Endothelial cell of umbilical vein (primary cell): Measurements from ENCODE around the gene MT1H. TPM values are rescaled to one million over a fixed set of nuclear protein-coding genes. Genes with fewer than 3 reads are reported as not detected.

Experiments
- BruUV-seq: library from RNA; stranded (reverse); fragments of 400-500 nt; replicated peaks from 2 replicates; lab custom pipeline; 2021; lab: Mats Ljungman, UMichigan
- CTCF ChIA-PET: fragments of 300-600, 350-600 bp; sonication (Branson Sonifier 250); formaldehyde crosslinking; loops from one replicate; lab custom pipeline; 2021; ENCODE audit warnings: antibody characterized with exemption, inconsistent platforms; lab: Charles Lee
- POLR2A ChIA-PET: fragments of 300-600, 350-600 bp; sonication (Branson Sonifier 250); formaldehyde crosslinking; loops from one replicate; lab custom pipeline; 2021; ENCODE audit warnings: antibody characterized with exemption, inconsistent platforms; lab: Charles Lee
- DNase-seq: peaks from one replicate; pipeline ENCODE4 v3.0.0-alpha.2; 2011; ENCODE audit warnings: low read depth, low spot score
- FAIRE-seq: peaks from 2 replicates; lab custom pipeline; 2011; peaks lifted over from hg19 to GRCh38; lab: Jason Lieb, UNC
- H2AFZ ChIP-seq: 2 replicates; pipeline ENCODE4 v1.6.0; 2012; ENCODE audit warnings: low read depth, low read length, control low read depth, inconsistent platforms
- H3K27ac ChIP-seq: 2 replicates; pipeline ENCODE4 v1.5.1; 2011; ENCODE audit warnings: low read depth, mild to moderate bottlenecking, control low read depth, low read length, moderate library complexity; ENCODE audit not compliant: insufficient read depth
- H3K27me3 ChIP-seq, 2 experiments: 2 replicates each; pipeline versions ENCODE4 v1.6.0 to v1.6.1; 2011; ENCODE audit warnings: low read length in 2 of 2, mixed read lengths in 1 of 2; ENCODE audit not compliant: control insufficient read depth in 2 of 2, insufficient read depth in 2 of 2
- H3K36me3 ChIP-seq, 2 experiments: 2 replicates in 1 of 2; 3 replicates in 1 of 2; pipeline ENCODE4 v1.5.1; 2011; ENCODE audit warnings: low read length in 2 of 2, mild to moderate bottlenecking in 1 of 2, moderate library complexity in 1 of 2; ENCODE audit not compliant: control insufficient read depth in 2 of 2, insufficient read depth in 2 of 2; ENCODE audit errors: extremely low read depth in 1 of 2
- H3K4me1 ChIP-seq: 3 replicates; pipeline ENCODE4 v1.5.1; 2011; ENCODE audit warnings: mild to moderate bottlenecking, low read length; ENCODE audit not compliant: control insufficient read depth, insufficient read depth; ENCODE audit errors: extremely low read depth
- H3K4me2 ChIP-seq: 2 replicates; pipeline ENCODE4 v1.6.1; 2011; ENCODE audit warnings: low read length, control low read depth, mixed read lengths; ENCODE audit not compliant: insufficient read depth
- H3K4me3 ChIP-seq, 3 experiments: fragments of 200-600 bp in 1 of 3; sonication (generic), shearing (Covaris generic) in 1 of 3; replicated peaks in 1 of 3; 2 replicates each; pipeline ENCODE4 v1.5.1; 2011 to 2016; ENCODE audit warnings: control low read depth in 3 of 3, low read length in 3 of 3, mild to moderate bottlenecking in 2 of 3, inconsistent platforms in 1 of 3, low read depth in 1 of 3, moderate library complexity in 1 of 3; ENCODE audit not compliant: insufficient read depth in 1 of 3
- H3K79me2 ChIP-seq: 2 replicates; pipeline ENCODE4 v1.6.0; 2012; ENCODE audit warnings: low read length, inconsistent platforms; ENCODE audit not compliant: control insufficient read depth, insufficient read depth
- H3K9ac ChIP-seq: replicated peaks from 2 replicates; pipeline ENCODE3; 2011; ENCODE audit warnings: low read length, control low read depth; ENCODE audit not compliant: insufficient read depth; ENCODE audit errors: extremely low read depth
- H3K9me1 ChIP-seq: replicated peaks from 3 replicates; pipeline ENCODE4 v1.6.0; 2011; ENCODE audit warnings: mild to moderate bottlenecking, low read length; ENCODE audit not compliant: control insufficient read depth, insufficient read depth; ENCODE audit errors: extremely low read depth
- H3K9me3 ChIP-seq: replicated peaks from 2 replicates; pipeline ENCODE4 v1.5.1; 2012; ENCODE audit warnings: low read length, inconsistent platforms; ENCODE audit not compliant: control insufficient read depth, insufficient read depth
- H4K20me1 ChIP-seq: replicated peaks from 2 replicates; pipeline ENCODE3; 2011; ENCODE audit warnings: mild to moderate bottlenecking, low read length; ENCODE audit not compliant: control insufficient read depth, insufficient read depth; ENCODE audit errors: extremely low read depth
- CTCF ChIP-seq, 2 donors: IDR thresholded peaks; 1 replicate in 1 of 2; 2 replicates in 1 of 2; pipeline ENCODE4 v1.5.1; 2011; ENCODE audit warnings: low read length in 2 of 2, mild to moderate bottlenecking in 2 of 2, moderate library complexity in 2 of 2, control low read depth in 1 of 2, inconsistent platforms in 1 of 2, low read depth in 1 of 2; ENCODE audit not compliant: insufficient read depth in 1 of 2; ENCODE audit errors: extremely low read depth in 1 of 2
- EZH2 ChIP-seq: IDR thresholded peaks from 2 replicates; pipeline ENCODE4 v1.6.1; 2012; ENCODE audit warnings: borderline replicate concordance, low read depth, mild to moderate bottlenecking, moderate library complexity, low read length, inconsistent platforms; ENCODE audit not compliant: severe bottlenecking
- FOS ChIP-seq: IDR thresholded peaks from 2 replicates; pipeline ENCODE4 v1.6.1; 2011; ENCODE audit warnings: mild to moderate bottlenecking, low read length, moderate library complexity, borderline replicate concordance; ENCODE audit not compliant: insufficient read depth
- GATA2 ChIP-seq: IDR thresholded peaks from 2 replicates; pipeline ENCODE4 v1.7.0; 2011; ENCODE audit warnings: low read depth, mild to moderate bottlenecking, moderate library complexity, mixed read lengths, low read length; ENCODE audit not compliant: insufficient read length, insufficient read depth
- JUN ChIP-seq: IDR thresholded peaks from 2 replicates; pipeline ENCODE4 v1.6.1; 2011; ENCODE audit warnings: borderline replicate concordance, low read depth; ENCODE audit not compliant: insufficient read length, insufficient read depth
- MYC ChIP-seq: IDR thresholded peaks from one replicate; pipeline ENCODE4 v1.6.1; 2011; ENCODE audit warnings: mild to moderate bottlenecking, low read depth, low read length
- POLR2A ChIP-seq: IDR thresholded peaks from 2 replicates; pipeline ENCODE4 v1.6.1; 2012; ENCODE audit warnings: low read depth, mild to moderate bottlenecking, control low read depth, low read length
- POLR2AphosphoS5 ChIP-seq: IDR thresholded peaks from 2 replicates; pipeline ENCODE4 v1.6.1; 2012; ENCODE audit warnings: low read depth, mild to moderate bottlenecking, control low read depth, low read length, moderate library complexity; ENCODE audit not compliant: insufficient read depth
- dilution Hi-C: fragments of 300-500 bp; cut with MboI; formaldehyde crosslinking; loops from one replicate; pipeline ENCODE4 v1.15.0; 2019; ENCODE audit warnings: low sequenced_read_pairs; ENCODE audit not compliant: extremely low pct_ligation_motif_present
- intact Hi-C: fragments of 100-400 bp; cut with micrococcal nuclease; formaldehyde crosslinking; loops from one replicate; pipeline ENCODE4 v1.10.0; 2022
- polyA plus RNA-seq, 4 experiments: library from polyadenylated mRNA; depleted of rRNA in 3 of 4; stranded (reverse) in 3 of 4; unstranded in 1 of 4; fragments of >200 nt; gene quantifications; 2 replicates each; pipeline versions ENCODE4 v1.2.1 to v1.2.3, GENCODE V29; 2011 to 2012; ENCODE audit warnings: missing spikeins in 1 of 4
- total RNA-seq: library from RNA; stranded (reverse); gene quantifications from 2 replicates; pipeline ENCODE4 v1.2.3, GENCODE V29; 2021
- TF ChIP-seq, protein P1 (sequence below): IDR thresholded peaks from 2 replicates; pipeline ENCODE4 v1.6.1; 2011; ENCODE audit not compliant: insufficient read depth, insufficient read length

Gene MT1H
- total and polyA plus RNA-seq, 2 donors (not counting 3 experiments of a cell fraction or from before 2014, with no cell fraction given), result not detected

- Histone ChIP-seq H3K9me3 (no peaks in the 10 kb centered on the region), H2AFZ (peak overlapping the region; percentile 64), H3K4me2 (peak overlapping the region; percentile 40), H3K27ac (no peak overlapping the region), H3K4me3 (peak overlapping the region in 2 of 3 experiments; percentile 0 to 9), H3K9ac (no peak overlapping the region), H3K4me1 (peaks cover 10% of the 10 kb centered on the region), H3K79me2 (no peaks in the 10 kb centered on the region), H3K27me3 (peaks cover 36 to 54% of the 10 kb centered on the region in 2 experiments), H3K9me1 (no peaks in the 10 kb centered on the region), H4K20me1 (no peaks in the 10 kb centered on the region), H3K36me3 (no peaks in the 10 kb centered on the region)
- intact Hi-C loops (no loop called here), dilution Hi-C loops (no loop called here)
- ChIA-PET POLR2A (interaction anchor here (0.6 kb wide), 2 partner anchors 10 to 37 kb away, joined by 3 to 4 read pairs; no protein-coding TSS in a partner anchor), CTCF (interaction anchor here (0.8 to 3.2 kb wide), 8 partner anchors 18 to 129 kb away, joined by 3 to 19 read pairs (median 4); no protein-coding TSS in a partner anchor)
- FAIRE-seq (peak; percentile 33), DNase-seq (no peak)
- TF ChIP-seq CTCF (IDR thresholded peaks at IDR 0.05; ENCODE audit: extremely low read depth in 1 of 2, insufficient read depth in 1 of 2, low read depth in 1 of 2, low read length in 2 of 2) (no peak), EZH2 (peak; percentile 26)
- BruUV-seq, result no TSS peak
Observed at GRCh38 chr16:56643080-56643778, 26.4 kb upstream of the MT1H start.

- H3K9me1 ChIP-seq, result no peaks in the 10 kb centered on the region
- H3K27ac ChIP-seq, result no peak overlapping the region
- H3K36me3 ChIP-seq, result no peaks in the 10 kb centered on the region
- peaks cover 40 to 60% of the 10 kb centered on the region in 2 experiments for H3K27me3 ChIP-seq
- BruUV-seq, result no TSS peak
- dilution Hi-C loops, result no loop called here
- POLR2A ChIA-PET, result interaction anchor here (0.6 kb wide), 2 partner anchors 10 to 37 kb away, joined by 3 to 4 read pairs; no protein-coding TSS in a partner anchor
- H3K9me3 ChIP-seq, result no peaks in the 10 kb centered on the region
- H3K79me2 ChIP-seq, result no peaks in the 10 kb centered on the region
- intact Hi-C loops, result no loop called here
- no peaks in the 10 kb centered on the region for H4K20me1 ChIP-seq
- CTCF ChIA-PET, result interaction anchor here (0.8 to 3.2 kb wide), 8 partner anchors 18 to 130 kb away, joined by 3 to 19 read pairs (median 4); no protein-coding TSS in a partner anchor
- H3K4me1 ChIP-seq, result peaks cover 8% of the 10 kb centered on the region
- TF ChIP-seq POLR2A (no peak), FOS (no peak), MYC (no peak), CTCF (IDR thresholded peaks at IDR 0.05; ENCODE audit: extremely low read depth in 1 of 2, insufficient read depth in 1 of 2, low read depth in 1 of 2, low read length in 2 of 2) (no peak), POLR2AphosphoS5 (no peak), EZH2 (no peak), GATA2 (no peak), JUN (no peak)
- TF ChIP-seq, protein P1, sequence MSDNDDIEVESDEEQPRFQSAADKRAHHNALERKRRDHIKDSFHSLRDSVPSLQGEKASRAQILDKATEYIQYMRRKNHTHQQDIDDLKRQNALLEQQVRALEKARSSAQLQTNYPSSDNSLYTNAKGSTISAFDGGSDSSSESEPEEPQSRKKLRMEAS, result no peak
- no peak for FAIRE-seq
- no peak overlapping the region for H3K4me3 ChIP-seq
- no peak overlapping the region for H3K9ac ChIP-seq
- peak overlapping the region; percentile 32 for H3K4me2 ChIP-seq
- peak overlapping the region; percentile 64 for H2AFZ ChIP-seq
- DNase-seq, result no peak
Observed at GRCh38 chr16:56643833-56644232, 25.8 kb upstream of the MT1H start.
